Ovary (tissue), 10 donors: ENCODE results near the gene CIAO1. TPM values are rescaled to one million over a fixed set of nuclear protein-coding genes. Genes with fewer than 3 reads are reported as not detected.
A peak's percentile ranks its signal among the peaks of the same experiment; 100 is the strongest.
"Not testable (repeated sequence)": the region's sequence is repeated elsewhere in the genome, so short reads cannot be mapped to it uniquely, and the experiment has no call there.

Experiments
- DNase-seq, 5 donors: peaks; one replicate each; pipeline ENCODE4 v3.0.0-alpha.2; 2019 to 2020
- H3K27ac ChIP-seq, 2 donors: fragments of 200-600 bp; one replicate each; pipeline versions ENCODE4 v1.5.1 to v1.8.0; 2019 to 2022
- H3K27me3 ChIP-seq: fragments of 200-600 bp; one replicate; pipeline ENCODE4 v1.8.0; 2022
- H3K36me3 ChIP-seq: fragments of 200-600 bp; sonication (generic); one replicate; pipeline ENCODE4 v1.5.1; 2019
- H3K4me1 ChIP-seq: one replicate; pipeline ENCODE4 v1.8.1; 2013; ENCODE audit warnings: mild to moderate bottlenecking, moderate library complexity; ENCODE audit not compliant: insufficient read depth
- H3K4me3 ChIP-seq: fragments of 200-600 bp; sonication (generic); one replicate; pipeline ENCODE4 v1.5.1; 2017
- H3K9me3 ChIP-seq, 2 donors: fragments of 200-600 bp in 1 of 2; sonication (generic) in 1 of 2; one replicate each; pipeline versions ENCODE4 v1.5.1 to v1.8.1; 2013 to 2019; ENCODE audit warnings: mild to moderate bottlenecking in 1 of 2, moderate library complexity in 1 of 2
- EP300 ChIP-seq: sonication (generic); formaldehyde crosslinking; IDR thresholded peaks from one replicate; pipeline ENCODE4 v1.6.1; 2017; ENCODE audit warnings: antibody characterized with exemption
- POLR2A ChIP-seq: fragments of 450-650 bp; IDR thresholded peaks from one replicate; pipeline ENCODE4 v1.6.1; 2017; ENCODE audit warnings: antibody characterized with exemption, mild to moderate bottlenecking, moderate library complexity
- WGBS, 3 donors: extraction: QIAGEN DNeasy Blood & Tissue Kit in 1 of 3; methylation state at CpG; one replicate each; pipeline versions ENCODE4 v1.1.5 to v1.1.7; 2013 to 2017; 5-methylcytosine and 5-hydroxymethylcytosine counted together
- intact Hi-C, 4 donors: fragments of 100-400 bp; cut with DNase I; formaldehyde crosslinking; loops; one replicate each; pipeline versions ENCODE4 v1.11.0 to v1.15.1; 2022 to 2023
- long read RNA-seq, 3 donors: library from polyadenylated mRNA in 2 of 3; unstranded in 2 of 3; transcript quantifications; one replicate each; pipeline ENCODE4 v2.0.0 and lab custom pipeline, GENCODE V29; 2021 to 2026
- polyA plus RNA-seq, 2 donors: library from polyadenylated mRNA; stranded (reverse); fragments of 200-250 nt in 1 of 2; fragments of 350-450 nt in 1 of 2; fragmentation: Illumina TruSeq in 1 of 2; extraction: RNeasy Lipid Tissue Mini Kit (QIAGEN cat#74804) in 1 of 2; gene quantifications; one replicate each; pipeline ENCODE4 v1.2.3, GENCODE V29; 2013 to 2014
- total RNA-seq, 7 donors: library from RNA; depleted of rRNA in 2 of 7; stranded (reverse); fragments of >200 nt in 2 of 7; fragmentation: NEBNext Ultra II Directional in 3 of 7; extraction: Animal tissue kit (Norgen Biotek cat#: 25700) in 3 of 7; gene quantifications; one replicate each; pipeline versions ENCODE4 v1.1.0 to v1.2.4, GENCODE V29; 2016 to 2023
- TF ChIP-seq, protein P1 (sequence below), 3 donors: fragments of 450-650 bp in 2 of 3; fragments of 200-600 bp in 1 of 3; IDR thresholded peaks; one replicate each; pipeline versions ENCODE4 v1.5.1 to v1.8.0; 2016 to 2022; ENCODE audit warnings: antibody characterized with exemption in 3 of 3, mild to moderate bottlenecking in 1 of 3
- donor health status: DM: no; HTN: no; CAD: no; lungs with moderate emphysema.
- donor health status: DM: no; HTN: no; CAD: no.
- donor health status: Bipolar disorder and iron deficiency.
- donor health status: DM: yes; HTN: yes; CAD: no.
- donor health status: DM: no; HTN: no; CAD: no.
- donor health status: DM: yes; HTN: yes; CAD: no.

Gene CIAO1
- total RNA-seq: 100 to 1,000 TPM in 1 of 7 donors, 10 to 100 TPM in 6; 50.8 to 103 (median 58.5) TPM
- 10 to 100 TPM; 42.2 to 55.6 TPM for polyA plus RNA-seq
- long read RNA-seq, donor 1, transcript CIAO1-203 (7 exons, 1,533 nt): major isoform, 405 of 523 reads
- long read RNA-seq, donor 1, transcript CIAO1-204 (3 exons, 748 nt): minor isoform, 5 of 523 reads
- long read RNA-seq, donor 1, partial matches to known transcripts: 11 of 523 reads
- long read RNA-seq, donor 1, other reads (novel, unspliced or antisense): 102 of 523 reads
- long read RNA-seq, donor 2, transcript CIAO1-203 (7 exons, 1,533 nt): major isoform, 35 of 486 reads
- long read RNA-seq, donor 2, partial matches to known transcripts: 230 of 486 reads
- long read RNA-seq, donor 2, other reads (novel, unspliced or antisense): 220 of 486 reads
- long read RNA-seq, donor 3, transcript CIAO1-203 (7 exons, 1,533 nt): major isoform, 146 of 187 reads
- long read RNA-seq, donor 3, partial matches to known transcripts: 11 of 187 reads
- long read RNA-seq, donor 3, other reads (novel, unspliced or antisense): 29 of 187 reads

DNA sequence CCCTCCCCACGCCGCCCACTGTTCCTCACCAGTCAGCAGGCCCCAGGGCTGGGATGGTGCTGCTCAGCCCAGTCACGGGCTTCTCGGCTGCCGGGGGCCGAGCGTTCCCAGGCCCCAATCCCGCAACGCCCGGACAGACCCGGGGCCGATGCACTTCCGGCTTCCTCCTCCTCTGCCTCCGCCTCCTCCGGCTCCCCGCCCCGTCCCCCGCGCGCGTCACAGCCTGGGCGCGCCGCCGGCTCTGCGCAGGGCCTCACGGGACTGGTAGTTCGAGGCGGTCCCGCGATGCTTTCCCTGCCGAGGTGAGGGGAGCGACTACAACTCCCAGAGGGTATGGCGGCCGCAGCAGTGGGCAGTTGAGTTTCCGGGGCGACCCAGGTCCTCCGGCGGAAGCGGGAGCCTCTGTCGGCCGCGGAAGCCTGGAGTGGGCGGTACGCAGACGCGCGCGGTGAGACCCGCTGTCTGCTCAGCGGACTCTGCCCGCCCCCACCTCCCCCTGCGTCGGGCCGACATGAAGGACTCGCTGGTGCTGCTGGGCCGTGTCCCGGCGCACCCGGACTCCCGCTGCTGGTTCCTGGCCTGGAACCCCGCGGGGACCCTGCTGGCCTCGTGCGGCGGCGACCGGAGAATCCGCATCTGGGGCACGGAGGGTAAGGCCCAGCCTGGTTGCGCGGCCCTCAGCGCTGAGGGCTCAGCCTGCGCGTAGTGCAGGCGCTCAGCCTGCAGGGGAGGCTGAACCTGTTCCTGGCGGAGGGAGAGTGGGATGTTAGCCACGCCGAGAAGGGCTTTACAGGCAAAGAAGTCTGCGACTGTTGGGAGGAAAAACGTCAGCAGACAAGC, at the start of gene CIAO1, which contains the start of gene TMEM127:
Gene CIAO1 (plus strand): TSS at position 386 of the 840 bp plus-strand sequence. CDS start 126 bp downstream, at position 512.
Gene TMEM127 (minus strand): TSS at position 158 of the 840 bp plus-strand sequence. CDS start 616 bp downstream, outside the sequence.
- intact Hi-C loops: loop anchor here in 2 of 4 donors (2.0 to 10.0 kb wide), 3 partner anchors 39 to 121 kb away; partner anchors contain the start of genes DUSP2 (in 1 of the 2), SNRNP200 (in 1 of the 2) and STARD7 (in 1 of the 2)
- Histone ChIP-seq H3K27me3 (no peaks in the 10 kb centered on the region), H3K36me3 (no peaks in the 10 kb centered on the region), H3K9me3 (no peaks in the 10 kb centered on the region), H3K4me3 (peak within 1 kb of the TSS; percentile 80), H3K4me1 (peaks cover 15% of the 10 kb centered on the region), H3K27ac (peak within 1 kb of the TSS in 1 of 2 donors; percentile 47)
- 0 to 1% (median 0%) methylated on average over 49 to 81 of the region's 81 CpGs for WGBS, 3 donors
- no peak for TF ChIP-seq EP300
- TF ChIP-seq, protein P1, sequence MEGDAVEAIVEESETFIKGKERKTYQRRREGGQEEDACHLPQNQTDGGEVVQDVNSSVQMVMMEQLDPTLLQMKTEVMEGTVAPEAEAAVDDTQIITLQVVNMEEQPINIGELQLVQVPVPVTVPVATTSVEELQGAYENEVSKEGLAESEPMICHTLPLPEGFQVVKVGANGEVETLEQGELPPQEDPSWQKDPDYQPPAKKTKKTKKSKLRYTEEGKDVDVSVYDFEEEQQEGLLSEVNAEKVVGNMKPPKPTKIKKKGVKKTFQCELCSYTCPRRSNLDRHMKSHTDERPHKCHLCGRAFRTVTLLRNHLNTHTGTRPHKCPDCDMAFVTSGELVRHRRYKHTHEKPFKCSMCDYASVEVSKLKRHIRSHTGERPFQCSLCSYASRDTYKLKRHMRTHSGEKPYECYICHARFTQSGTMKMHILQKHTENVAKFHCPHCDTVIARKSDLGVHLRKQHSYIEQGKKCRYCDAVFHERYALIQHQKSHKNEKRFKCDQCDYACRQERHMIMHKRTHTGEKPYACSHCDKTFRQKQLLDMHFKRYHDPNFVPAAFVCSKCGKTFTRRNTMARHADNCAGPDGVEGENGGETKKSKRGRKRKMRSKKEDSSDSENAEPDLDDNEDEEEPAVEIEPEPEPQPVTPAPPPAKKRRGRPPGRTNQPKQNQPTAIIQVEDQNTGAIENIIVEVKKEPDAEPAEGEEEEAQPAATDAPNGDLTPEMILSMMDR (IDR thresholded peaks at IDR 0.05): peak in 2 of 3 donors; percentile 30 to 34
- TF ChIP-seq POLR2A: peak; percentile 85
- DNase-seq: peak; percentile 97 to 99 (median 98)

DNA sequence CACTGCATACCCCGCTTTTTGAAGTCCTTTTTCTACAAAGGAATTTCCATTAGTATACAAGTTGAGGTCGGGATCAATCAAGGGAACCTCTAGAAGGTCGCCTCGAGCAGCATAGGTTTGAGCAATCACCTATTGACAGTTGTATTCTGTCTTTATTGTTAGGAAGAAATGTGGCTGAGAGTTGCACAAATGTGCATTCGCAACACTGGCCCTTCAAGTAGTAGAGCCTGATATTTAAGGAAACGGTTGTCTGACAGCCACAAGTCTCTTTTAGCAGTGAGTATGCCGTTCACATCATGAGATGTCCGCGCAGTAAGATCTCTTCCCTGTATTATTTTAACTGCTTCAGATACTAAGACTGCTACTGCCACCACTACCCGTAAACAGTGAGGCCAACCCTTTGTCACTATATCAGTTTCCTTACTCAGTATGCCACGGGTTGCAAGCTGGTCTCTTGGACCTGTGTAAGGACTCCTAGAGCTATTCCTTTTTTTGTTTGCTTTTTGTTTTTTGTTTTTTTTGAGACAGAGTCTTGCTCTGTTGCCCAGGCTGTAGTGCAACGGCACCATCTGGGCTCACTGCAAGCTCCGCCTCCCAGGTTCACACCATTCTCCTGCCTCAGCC, 47.4 kb upstream of the CIAO1 start:
- Histone ChIP-seq H3K9me3 (no peaks in the 10 kb centered on the region), H3K27me3 (no peaks in the 10 kb centered on the region), H3K36me3 (no peaks in the 10 kb centered on the region), H3K4me3 (no peak overlapping the region), H3K4me1 (no peaks in the 10 kb centered on the region), H3K27ac (no peak overlapping the region)
- intact Hi-C loops: no loop called here
- TF ChIP-seq, protein P1 (IDR thresholded peaks at IDR 0.05): no peak
- TF ChIP-seq EP300 (no peak), POLR2A (no peak)
- WGBS, 3 donors: 90 to 97% (median 95%) methylated on average over 13 of the region's 13 CpGs
- DNase-seq: no peak

DNA sequence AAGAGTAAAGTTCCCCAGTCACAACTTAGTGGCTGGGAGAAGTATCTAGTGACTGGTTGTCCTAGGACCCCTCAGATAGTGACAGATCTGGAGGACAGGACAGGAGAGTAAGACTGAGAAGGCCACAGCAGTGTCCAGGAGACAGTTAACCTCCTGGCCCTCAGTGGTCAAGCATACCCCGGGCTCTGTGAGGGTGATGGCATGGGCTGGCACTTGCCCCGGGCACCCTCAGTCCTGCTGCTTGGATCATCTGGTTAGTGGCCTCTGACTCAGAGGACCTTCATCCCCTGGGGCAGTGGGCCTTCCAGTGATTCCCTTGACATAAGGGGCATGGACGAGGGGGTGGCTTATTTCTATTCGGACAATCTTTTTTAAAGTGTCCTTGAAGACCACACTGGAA, 46.1 kb upstream of the CIAO1 start:
- H3K27ac ChIP-seq, DNase-seq, H3K27me3 ChIP-seq, H3K4me3 ChIP-seq, intact Hi-C loops, H3K9me3 ChIP-seq, H3K4me1 ChIP-seq, H3K36me3 ChIP-seq: not testable (repeated sequence)
- WGBS, 3 donors: 63 to 74% (median 63%) methylated on average over 4 of the region's 4 CpGs

DNA sequence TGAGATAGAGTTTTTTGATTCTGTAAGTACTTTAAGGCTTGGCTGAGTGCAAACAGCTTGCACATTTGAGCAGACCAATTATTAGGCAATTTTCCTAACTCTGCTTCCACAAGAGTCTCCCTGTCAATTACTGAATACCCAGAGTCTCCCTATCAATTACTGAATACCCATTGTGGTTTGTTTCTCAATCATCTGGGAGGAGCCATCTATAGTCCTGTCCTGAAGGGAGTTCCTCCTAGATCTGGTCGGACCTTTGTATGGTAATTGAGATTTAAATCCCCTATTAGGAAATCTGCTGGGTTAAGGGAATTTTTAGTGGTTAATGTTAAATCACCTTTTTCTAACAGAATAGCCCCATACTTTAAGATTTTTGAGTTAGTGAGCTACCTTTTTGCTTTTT, 44.9 kb upstream of the CIAO1 start:
- H3K27me3 ChIP-seq, H3K9me3 ChIP-seq, H3K27ac ChIP-seq, DNase-seq, H3K36me3 ChIP-seq, intact Hi-C loops, H3K4me1 ChIP-seq, H3K4me3 ChIP-seq: not testable (repeated sequence)
- WGBS, 3 donors: 92 to 100% (median 93%) methylated on average over 1 of the region's 1 CpG

DNA sequence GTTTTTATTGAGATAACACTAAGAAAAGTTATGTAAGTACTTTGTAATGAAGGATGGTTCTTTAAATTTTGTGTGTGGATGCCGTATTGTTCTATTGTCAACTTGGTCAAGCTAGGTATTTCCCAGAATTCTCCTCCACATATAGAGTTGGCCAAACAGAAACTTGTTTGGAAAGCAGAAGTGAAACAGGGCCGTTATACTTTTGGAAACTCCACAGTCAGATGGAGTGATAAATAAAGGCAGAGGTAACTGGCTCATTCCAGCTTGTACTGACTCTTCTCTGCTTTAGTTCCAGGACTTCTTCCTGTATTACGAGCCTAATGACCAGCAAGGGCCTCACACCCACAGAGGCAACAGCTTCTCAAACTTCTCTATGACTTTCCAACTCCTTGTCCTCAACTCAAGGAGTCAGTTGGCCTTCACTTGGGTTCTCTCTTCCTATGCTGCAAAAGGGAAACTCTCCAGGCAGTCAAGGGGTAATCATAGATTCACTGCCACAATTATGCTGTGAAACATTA, 41.0 kb upstream of the CIAO1 start:
- no peak for DNase-seq
- TF ChIP-seq, protein P1 (IDR thresholded peaks at IDR 0.05): no peak
- no peak for TF ChIP-seq EP300
- TF ChIP-seq POLR2A: no peak
- no peaks in the 10 kb centered on the region for H3K4me1 ChIP-seq
- no peaks in the 10 kb centered on the region for H3K36me3 ChIP-seq
- H3K9me3 ChIP-seq: no peaks in the 10 kb centered on the region
- H3K4me3 ChIP-seq: no peak overlapping the region
- H3K27me3 ChIP-seq: no peaks in the 10 kb centered on the region
- intact Hi-C loops: no loop called here
- 70 to 78% (median 71%) methylated on average over 3 of the region's 3 CpGs for WGBS, 3 donors
- no peak overlapping the region for H3K27ac ChIP-seq
